T-cell (primary cell): ENCODE results near the gene OSBPL3. TPM values are rescaled to one million over a fixed set of nuclear protein-coding genes. Genes with fewer than 3 reads are reported as not detected.

ENCODE experiments used
- ATAC-seq, 4 experiments: fragments of 200-7000 bp in 3 of 4; fragments of 150-1000 bp in 1 of 4; cut with Tn5 transposase; replicated peaks in 1 of 4; 1 replicate in 3 of 4; 2 replicates in 1 of 4; pipeline ENCODE4 v1.10.0; 2021; ENCODE audit warnings: moderate library complexity in 3 of 4, mild to moderate bottlenecking in 2 of 4, moderate number of reproducible peaks in 1 of 4
- CTCF ChIA-PET, 2 donors: fragments of 300-600 bp; sonication (Branson Sonifier 250); formaldehyde crosslinking; loops; one replicate each; lab custom pipeline; 2022; ENCODE audit warnings: antibody characterized with exemption in 2 of 2; lab: Charles Lee
- POLR2A ChIA-PET, 2 donors: fragments of 300-600 bp; sonication (Branson Sonifier 250); formaldehyde crosslinking; loops; one replicate each; lab custom pipeline; 2022; ENCODE audit warnings: antibody characterized with exemption in 2 of 2; lab: Charles Lee
- DNase-seq, 35 experiments: peaks; one replicate each; pipeline versions ENCODE4 v3.0.0 to v3.0.0-alpha.2; 2013 to 2023
- H3K27ac ChIP-seq: one replicate; pipeline ENCODE4 v1.5.1; 2013; ENCODE audit warnings: low read length
- H3K27me3 ChIP-seq, 2 experiments: replicated peaks in 1 of 2; 1 replicate in 1 of 2; 2 replicates in 1 of 2; pipeline versions ENCODE4 v1.6.1 to v1.7.0; 2013; ENCODE audit warnings: low read length in 1 of 2, mixed read lengths in 1 of 2; ENCODE audit not compliant: control insufficient read depth in 2 of 2, insufficient read depth in 2 of 2; ENCODE audit errors: extremely low read depth in 1 of 2
- H3K36me3 ChIP-seq, 2 donors: 1 replicate in 1 of 2; 2 replicates in 1 of 2; pipeline versions ENCODE4 v1.6.1 to v1.7.0; 2013; ENCODE audit warnings: low read length in 1 of 2; ENCODE audit not compliant: control insufficient read depth in 2 of 2, insufficient read depth in 1 of 2; ENCODE audit errors: extremely low read depth in 1 of 2
- H3K4me1 ChIP-seq, 2 experiments: 1 replicate in 1 of 2; 2 replicates in 1 of 2; pipeline versions ENCODE4 v1.6.1 to v1.7.0; 2013; ENCODE audit warnings: low read length in 2 of 2, mixed read lengths in 1 of 2; ENCODE audit not compliant: insufficient read depth in 2 of 2, control insufficient read depth in 1 of 2; ENCODE audit errors: extremely low read depth in 1 of 2
- H3K4me3 ChIP-seq, 2 donors: 1 replicate in 1 of 2; 2 replicates in 1 of 2; pipeline versions ENCODE4 v1.5.1 to v1.7.0; 2013; ENCODE audit warnings: mild to moderate bottlenecking in 2 of 2, low read length in 1 of 2, moderate library complexity in 1 of 2; ENCODE audit not compliant: control insufficient read depth in 1 of 2; ENCODE audit errors: extremely low read depth in 1 of 2
- H3K9me3 ChIP-seq: 2 replicates; pipeline ENCODE4 v1.7.0; 2013
- H3K27ac Mint-ChIP-seq, 2 donors: one replicate each; pipeline ENCODE4 v1.8.0; 2020 to 2021; ENCODE audit warnings: mild to moderate bottlenecking in 2 of 2, mixed read lengths in 2 of 2
- H3K27me3 Mint-ChIP-seq, 2 donors: one replicate each; pipeline ENCODE4 v1.8.0; 2021 to 2022; ENCODE audit warnings: mixed read lengths in 2 of 2
- H3K36me3 Mint-ChIP-seq: one replicate; pipeline ENCODE4 v1.8.0; 2021; ENCODE audit warnings: mixed read lengths
- H3K4me1 Mint-ChIP-seq, 3 donors: one replicate each; pipeline ENCODE4 v1.8.0; 2020 to 2022; ENCODE audit warnings: mixed read lengths in 3 of 3, mild to moderate bottlenecking in 1 of 3
- H3K4me3 Mint-ChIP-seq, 3 donors: one replicate each; pipeline ENCODE4 v1.8.0; 2020 to 2022; ENCODE audit warnings: mild to moderate bottlenecking in 3 of 3, mixed read lengths in 3 of 3, moderate library complexity in 3 of 3
- H3K9me3 Mint-ChIP-seq, 3 donors: one replicate each; pipeline ENCODE4 v1.8.0; 2020 to 2022; ENCODE audit warnings: mixed read lengths in 3 of 3
- WGBS: methylation state at CpG from one replicate; pipeline ENCODE4 v1.1.5; 2013; ENCODE audit warnings: missing lambda C conversion rate; ENCODE audit not compliant: insufficient coverage; 5-methylcytosine and 5-hydroxymethylcytosine counted together
- total RNA-seq, 35 experiments: library from RNA in 6 of 35; stranded (reverse) in 6 of 35; fragments of 120-200 nt in 1 of 35; gene quantifications; one replicate each; pipeline versions ENCODE4 v1.2.1 to v1.2.4 and lab custom pipeline; 2013 to 2026

The OSBPL3 gene
- total RNA-seq, 5 donors from 2014 or later (not counting 1 experiment from before 2014, with no cell fraction given) = 30.2 to 62.7 (median 54.7) TPM

DNA sequence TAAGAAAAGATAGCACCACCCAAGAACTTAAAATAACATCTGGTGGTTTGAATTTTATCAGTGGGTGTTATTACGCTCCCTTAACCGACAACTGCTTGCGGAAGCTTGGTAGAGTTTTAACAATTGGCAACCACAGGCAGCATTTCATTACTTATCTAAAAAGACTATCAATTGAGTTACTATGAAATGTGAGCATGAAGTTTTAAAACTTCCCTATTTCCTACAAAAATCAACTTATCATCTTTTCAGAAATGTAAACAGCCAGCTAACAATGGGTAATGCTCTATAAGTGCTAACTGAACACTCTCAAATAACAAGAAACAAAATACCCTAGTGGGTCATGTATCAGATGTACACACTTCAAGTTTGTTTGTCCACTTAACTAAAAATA is 68.8 kb downstream of the OSBPL3 start:
- no CpG with 5 or more reads among the region's 3 CpGs for WGBS
- no peaks in the 10 kb centered on the region for H3K9me3 Mint-ChIP-seq
- no peaks in the 10 kb centered on the region for H3K27me3 ChIP-seq
- peaks cover 49 to 59% (median 59%) of the 10 kb centered on the region in 3 donors for H3K4me1 Mint-ChIP-seq
- H3K4me1 ChIP-seq = peaks cover 44 to 59% of the 10 kb centered on the region in 2 experiments
- no peaks in the 10 kb centered on the region for H3K9me3 ChIP-seq
- peak; percentile 75 to 88 (median 77) for ATAC-seq
- ChIA-PET POLR2A (interaction anchor here in 1 of 2 donors (1.3 kb wide), 1 partner anchor 118 kb away, joined by 3 read pairs; no protein-coding TSS in a partner anchor), CTCF (interaction anchor here in 1 of 2 donors (1.0 to 1.3 kb wide), 2 partner anchors 15 to 42 kb away, joined by 4 read pairs; no protein-coding TSS in a partner anchor)
- no peaks in the 10 kb centered on the region for H3K27me3 Mint-ChIP-seq
- no peaks in the 10 kb centered on the region for H3K36me3 ChIP-seq
- H3K4me3 Mint-ChIP-seq = peak overlapping the region; percentile 32 to 52 (median 43)
- H3K27ac ChIP-seq = peak overlapping the region; percentile 52
- peak overlapping the region; percentile 89 for H3K27ac Mint-ChIP-seq
- H3K36me3 Mint-ChIP-seq = peaks cover 6% of the 10 kb centered on the region
- peak in 19 of 35 experiments; percentile 3 to 63 (median 20) for DNase-seq
- H3K4me3 ChIP-seq = no peak overlapping the region

- ChIA-PET POLR2A (interaction anchor here in 1 of 2 donors (1.3 kb wide), 1 partner anchor 119 kb away, joined by 3 read pairs; no protein-coding TSS in a partner anchor), CTCF (interaction anchor here in 1 of 2 donors (1.0 to 1.3 kb wide), 2 partner anchors 14 to 43 kb away, joined by 4 read pairs; no protein-coding TSS in a partner anchor)
- WGBS = 56% methylated on average over 2 of the region's 4 CpGs
- Histone ChIP-seq H3K36me3 (no peaks in the 10 kb centered on the region), H3K27me3 (no peaks in the 10 kb centered on the region), H3K9me3 (no peaks in the 10 kb centered on the region), H3K4me3 (no peak overlapping the region), H3K4me1 (peaks cover 44 to 64% of the 10 kb centered on the region in 2 experiments), H3K27ac (peak overlapping the region; percentile 43)
- peak overlapping the region; percentile 89 for H3K27ac Mint-ChIP-seq
- DNase-seq (no peak), ATAC-seq (peak in 2 of 4 experiments; percentile 2 to 6)
- no peaks in the 10 kb centered on the region for H3K27me3 Mint-ChIP-seq
- peaks cover 4% of the 10 kb centered on the region for H3K36me3 Mint-ChIP-seq
- H3K9me3 Mint-ChIP-seq = no peaks in the 10 kb centered on the region
- peaks cover 49 to 55% (median 55%) of the 10 kb centered on the region in 3 donors for H3K4me1 Mint-ChIP-seq
- peak overlapping the region in 2 of 3 donors; percentile 47 to 52 for H3K4me3 Mint-ChIP-seq
Measured at GRCh38 chr7:24910551-24911212, 69.3 kb downstream of the OSBPL3 start.

- 49% methylated on average over 4 of the region's 4 CpGs for WGBS
- POLR2A ChIA-PET = no interaction called here
- H3K4me1 Mint-ChIP-seq = peaks cover 43 to 46% (median 43%) of the 10 kb centered on the region in 3 donors
Measured at GRCh38 chr7:24908727-24909126, 71.3 kb downstream of the OSBPL3 start.

GRCh38 chr7:24908166-24908565 is 71.8 kb downstream of the OSBPL3 start:
- Histone ChIP-seq H3K4me1 (peaks cover 42 to 70% of the 10 kb centered on the region in 2 experiments), H3K4me3 (peak overlapping the region in 1 of 2 donors; percentile 16), H3K36me3 (no peaks in the 10 kb centered on the region), H3K27me3 (no peaks in the 10 kb centered on the region), H3K27ac (peak overlapping the region; percentile 55), H3K9me3 (no peaks in the 10 kb centered on the region)
- ChIA-PET CTCF (interaction anchor here in 1 of 2 donors (1.0 kb wide), 1 partner anchor 120 kb away, joined by 3 read pairs; no protein-coding TSS in a partner anchor), POLR2A (no interaction called here)
- 40% methylated on average over 1 of the region's 3 CpGs for WGBS
- no peaks in the 10 kb centered on the region for H3K27me3 Mint-ChIP-seq
- DNase-seq (no peak), ATAC-seq (no peak)
- H3K27ac Mint-ChIP-seq = no peak overlapping the region
- peaks cover 5% of the 10 kb centered on the region for H3K36me3 Mint-ChIP-seq
- H3K4me1 Mint-ChIP-seq = peaks cover 39 to 44% (median 41%) of the 10 kb centered on the region in 3 donors
- no peak overlapping the region for H3K4me3 Mint-ChIP-seq
- no peaks in the 10 kb centered on the region for H3K9me3 Mint-ChIP-seq

More at GRCh38 chr7:24908727-24909126, 71.3 kb downstream of the OSBPL3 start:
- Mint-ChIP-seq H3K36me3 (peaks cover 4% of the 10 kb centered on the region), H3K27ac (no peak overlapping the region), H3K9me3 (no peaks in the 10 kb centered on the region), H3K4me3 (no peak overlapping the region), H3K27me3 (no peaks in the 10 kb centered on the region)
- no peaks in the 10 kb centered on the region for H3K36me3 ChIP-seq
- ATAC-seq (no peak), DNase-seq (no peak)
- CTCF ChIA-PET = interaction anchor here (1.0 to 1.2 kb wide), 2 partner anchors 97 to 119 kb away, joined by 3 read pairs; no protein-coding TSS in a partner anchor
- H3K9me3 ChIP-seq = no peaks in the 10 kb centered on the region
- H3K27me3 ChIP-seq = no peaks in the 10 kb centered on the region
- H3K27ac ChIP-seq = no peak overlapping the region
- no peak overlapping the region for H3K4me3 ChIP-seq
- peaks cover 44 to 70% of the 10 kb centered on the region in 2 experiments for H3K4me1 ChIP-seq

DNA sequence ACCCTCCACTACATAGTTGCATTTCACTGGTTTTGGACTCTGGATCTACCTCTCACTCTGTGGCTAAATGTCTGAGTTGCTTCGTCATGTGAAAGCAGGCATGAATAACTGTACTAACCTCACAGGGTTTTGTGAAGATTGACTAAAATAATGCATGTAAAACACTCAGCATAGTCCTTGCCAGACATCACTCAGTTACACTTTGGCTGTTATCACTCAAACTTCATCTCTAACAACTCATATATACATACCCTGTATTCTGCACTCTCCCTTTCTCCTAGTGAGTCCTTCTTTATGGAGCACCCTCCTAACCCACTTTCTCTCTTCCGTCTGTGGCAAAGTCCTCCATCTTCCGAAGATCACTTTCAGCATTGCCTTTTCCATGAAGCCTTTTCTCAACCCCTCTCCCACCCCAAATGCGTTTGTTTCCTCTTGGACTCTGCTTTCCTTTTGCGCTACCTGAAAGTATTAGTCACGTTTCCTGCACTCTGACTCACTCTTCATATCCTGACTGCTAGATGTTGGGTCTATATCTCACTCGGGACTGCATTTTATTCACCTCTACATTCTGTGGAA is 72.6 kb downstream of the OSBPL3 start:
- no peak overlapping the region for H3K27ac Mint-ChIP-seq
- H3K4me1 ChIP-seq = peaks cover 37 to 65% of the 10 kb centered on the region in 2 experiments
- ATAC-seq (peak; percentile 65 to 87 (median 84)), DNase-seq (peak in 2 of 35 experiments; percentile 32 to 55)
- no peaks in the 10 kb centered on the region for H3K9me3 ChIP-seq
- POLR2A ChIA-PET = no interaction called here
- H3K36me3 Mint-ChIP-seq = peaks cover 8% of the 10 kb centered on the region
- no peaks in the 10 kb centered on the region for H3K9me3 Mint-ChIP-seq
- H3K27me3 Mint-ChIP-seq = no peaks in the 10 kb centered on the region
- no peaks in the 10 kb centered on the region for H3K36me3 ChIP-seq
- H3K27me3 ChIP-seq = no peaks in the 10 kb centered on the region
- peaks cover 37 to 40% (median 39%) of the 10 kb centered on the region in 3 donors for H3K4me1 Mint-ChIP-seq
- H3K4me3 ChIP-seq = peak overlapping the region in 1 of 2 donors; percentile 16
- no peak overlapping the region for H3K4me3 Mint-ChIP-seq
- peak overlapping the region; percentile 55 for H3K27ac ChIP-seq
- CTCF ChIA-PET = no interaction called here
- WGBS = 43% methylated on average over 1 of the region's 7 CpGs

GRCh38 chr7:24905996-24906770 is 73.8 kb downstream of the OSBPL3 start:
- Mint-ChIP-seq H3K4me3 (no peak overlapping the region), H3K36me3 (peaks cover 8% of the 10 kb centered on the region), H3K27me3 (no peaks in the 10 kb centered on the region), H3K4me1 (peaks cover 33 to 38% (median 35%) of the 10 kb centered on the region in 3 donors), H3K9me3 (no peaks in the 10 kb centered on the region), H3K27ac (no peak overlapping the region)
- ChIA-PET CTCF (no interaction called here), POLR2A (no interaction called here)
- H3K9me3 ChIP-seq = no peaks in the 10 kb centered on the region
- H3K36me3 ChIP-seq = no peaks in the 10 kb centered on the region
- peaks cover 27 to 62% of the 10 kb centered on the region in 2 experiments for H3K4me1 ChIP-seq
- DNase-seq (no peak), ATAC-seq (no peak)
- WGBS = 71% methylated on average over 1 of the region's 4 CpGs
- H3K27ac ChIP-seq = no peak overlapping the region
- H3K27me3 ChIP-seq = no peaks in the 10 kb centered on the region
- no peak overlapping the region for H3K4me3 ChIP-seq
